AG09309 (cell line): ENCODE data around the gene ARHGAP25.

Experiments
- DNase-seq: peaks from one replicate; pipeline ENCODE4 v3.0.0-alpha.2; 2010; ENCODE audit warnings: low read depth
- H3K4me3 ChIP-seq: 2 replicates; pipeline ENCODE4 v1.5.1; 2011; ENCODE audit warnings: mild to moderate bottlenecking, low read depth, low read length, moderate library complexity; ENCODE audit not compliant: control insufficient read depth
- TF ChIP-seq, protein P1 (sequence below): IDR thresholded peaks from 2 replicates; pipeline ENCODE4 v1.5.1; 2011; ENCODE audit warnings: mild to moderate bottlenecking, low read depth, low read length, inconsistent platforms; ENCODE audit not compliant: insufficient read depth, control insufficient read depth; ENCODE audit errors: missing control alignments

Gene ARHGAP25

DNA sequence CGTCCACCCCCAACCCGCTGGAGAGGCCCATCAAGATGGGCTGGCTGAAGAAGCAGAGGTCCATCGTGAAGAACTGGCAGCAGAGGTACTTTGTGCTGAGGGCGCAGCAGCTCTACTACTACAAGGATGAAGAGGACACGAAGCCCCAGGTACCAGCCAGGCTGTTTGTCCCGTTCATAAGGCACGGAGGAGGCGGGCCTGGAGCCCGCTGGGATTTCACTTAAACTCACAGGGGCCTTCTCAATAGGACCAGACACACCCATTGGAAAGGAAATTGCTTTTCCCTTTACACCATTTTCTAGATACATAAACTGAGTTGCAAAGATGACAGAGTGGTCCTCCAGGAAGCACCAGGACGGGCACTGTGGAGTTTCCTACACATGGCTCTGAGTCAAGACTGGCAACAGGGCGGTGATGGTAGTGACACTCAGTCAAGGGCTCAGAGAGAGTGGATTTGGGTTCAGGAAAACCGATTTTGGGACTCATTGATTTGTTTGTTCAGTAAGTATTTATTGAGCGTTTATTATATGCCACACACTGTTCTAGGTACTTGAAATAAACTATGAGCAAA lies 40.7 kb downstream of the ARHGAP25 start:
- H3K4me3 ChIP-seq = no peak overlapping the region
- DNase-seq = no peak
- TF ChIP-seq, protein P1, sequence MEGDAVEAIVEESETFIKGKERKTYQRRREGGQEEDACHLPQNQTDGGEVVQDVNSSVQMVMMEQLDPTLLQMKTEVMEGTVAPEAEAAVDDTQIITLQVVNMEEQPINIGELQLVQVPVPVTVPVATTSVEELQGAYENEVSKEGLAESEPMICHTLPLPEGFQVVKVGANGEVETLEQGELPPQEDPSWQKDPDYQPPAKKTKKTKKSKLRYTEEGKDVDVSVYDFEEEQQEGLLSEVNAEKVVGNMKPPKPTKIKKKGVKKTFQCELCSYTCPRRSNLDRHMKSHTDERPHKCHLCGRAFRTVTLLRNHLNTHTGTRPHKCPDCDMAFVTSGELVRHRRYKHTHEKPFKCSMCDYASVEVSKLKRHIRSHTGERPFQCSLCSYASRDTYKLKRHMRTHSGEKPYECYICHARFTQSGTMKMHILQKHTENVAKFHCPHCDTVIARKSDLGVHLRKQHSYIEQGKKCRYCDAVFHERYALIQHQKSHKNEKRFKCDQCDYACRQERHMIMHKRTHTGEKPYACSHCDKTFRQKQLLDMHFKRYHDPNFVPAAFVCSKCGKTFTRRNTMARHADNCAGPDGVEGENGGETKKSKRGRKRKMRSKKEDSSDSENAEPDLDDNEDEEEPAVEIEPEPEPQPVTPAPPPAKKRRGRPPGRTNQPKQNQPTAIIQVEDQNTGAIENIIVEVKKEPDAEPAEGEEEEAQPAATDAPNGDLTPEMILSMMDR = no peak

DNA sequence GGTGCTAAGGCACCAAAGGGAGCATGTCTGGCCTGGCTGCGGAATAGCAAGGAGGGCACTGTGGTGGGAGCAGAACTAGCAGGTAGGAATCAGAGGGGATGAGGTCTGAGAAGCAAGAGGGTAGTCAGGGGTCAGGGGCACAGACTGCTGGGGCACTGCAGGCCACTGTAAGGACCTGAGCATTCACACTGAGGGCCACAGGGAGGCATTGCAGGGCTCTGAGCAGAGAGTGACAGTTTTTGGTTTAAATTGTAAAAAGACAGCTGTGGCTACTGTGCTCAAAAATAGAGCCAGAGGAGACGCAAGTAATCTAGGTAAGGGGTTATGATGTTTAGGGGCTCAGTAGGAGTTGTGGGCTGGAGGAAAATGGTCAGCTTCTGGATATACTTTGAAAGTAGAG lies 41.5 kb downstream of the ARHGAP25 start:
- TF ChIP-seq, protein P1 = peak; percentile 16
- no peak for DNase-seq
- H3K4me3 ChIP-seq = no peak overlapping the region

DNA sequence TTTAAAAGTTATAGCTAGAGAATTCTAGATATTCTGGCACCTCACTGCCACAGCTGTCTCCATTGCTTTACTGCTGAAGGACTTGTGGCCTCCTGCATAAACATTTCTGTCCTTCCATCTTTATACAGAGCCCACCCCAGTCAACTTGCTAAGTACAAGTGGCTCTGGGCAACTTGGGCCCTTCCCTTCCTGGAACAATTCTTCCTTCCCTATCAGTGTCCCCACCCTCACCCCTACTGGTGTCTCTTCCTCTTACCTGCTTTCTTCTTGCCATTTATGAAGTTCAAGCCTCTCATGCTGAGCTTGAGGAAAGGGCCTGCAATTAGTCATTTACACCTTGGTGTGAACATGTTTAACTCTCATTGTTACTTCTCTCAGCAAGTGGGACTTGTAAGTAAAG lies 45.0 kb downstream of the ARHGAP25 start:
- TF ChIP-seq, protein P1 = no peak
- DNase-seq = no peak
- no peak overlapping the region for H3K4me3 ChIP-seq

DNA sequence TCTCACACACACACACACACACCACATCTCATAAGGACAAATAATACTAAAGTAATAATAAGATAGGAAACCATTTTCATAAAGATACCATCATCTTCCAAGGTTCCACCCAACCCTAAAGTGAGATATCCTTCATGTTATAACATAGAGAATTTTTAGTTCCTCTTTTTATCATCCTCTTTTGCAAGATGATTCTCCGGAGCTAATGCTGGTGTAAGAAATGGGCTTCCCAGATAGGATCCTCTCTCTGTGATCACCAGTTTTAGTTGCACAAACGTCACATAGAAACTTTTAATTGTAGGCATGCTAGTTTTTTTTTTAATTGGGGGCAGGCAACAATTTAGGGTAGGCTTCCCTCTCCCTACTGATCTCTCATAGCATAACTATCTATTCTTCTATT lies 49.6 kb downstream of the ARHGAP25 start:
- DNase-seq = no peak
- no peak overlapping the region for H3K4me3 ChIP-seq
- TF ChIP-seq, protein P1 = no peak

DNA sequence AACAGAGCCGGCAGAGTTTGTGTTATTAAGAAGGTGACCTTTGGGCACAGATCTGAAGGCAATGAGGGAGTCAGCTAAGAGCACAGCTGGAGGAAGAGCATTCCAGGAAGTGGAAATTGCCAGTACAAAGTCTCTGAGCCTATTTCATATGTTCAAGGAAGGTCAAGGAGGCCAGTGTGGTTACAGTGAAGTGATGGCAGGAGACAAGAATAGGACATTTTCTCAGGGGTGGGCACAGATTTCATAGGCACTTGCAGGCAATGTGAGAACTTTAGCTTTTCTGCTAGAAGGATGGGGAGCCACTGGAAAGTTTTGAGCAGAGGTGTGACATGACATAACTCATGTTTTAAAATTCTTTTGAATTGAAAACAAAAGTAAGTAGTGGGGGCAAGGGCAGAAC lies 50.3 kb downstream of the ARHGAP25 start:
- no peak overlapping the region for H3K4me3 ChIP-seq
- DNase-seq = no peak
- TF ChIP-seq, protein P1 = no peak

DNA sequence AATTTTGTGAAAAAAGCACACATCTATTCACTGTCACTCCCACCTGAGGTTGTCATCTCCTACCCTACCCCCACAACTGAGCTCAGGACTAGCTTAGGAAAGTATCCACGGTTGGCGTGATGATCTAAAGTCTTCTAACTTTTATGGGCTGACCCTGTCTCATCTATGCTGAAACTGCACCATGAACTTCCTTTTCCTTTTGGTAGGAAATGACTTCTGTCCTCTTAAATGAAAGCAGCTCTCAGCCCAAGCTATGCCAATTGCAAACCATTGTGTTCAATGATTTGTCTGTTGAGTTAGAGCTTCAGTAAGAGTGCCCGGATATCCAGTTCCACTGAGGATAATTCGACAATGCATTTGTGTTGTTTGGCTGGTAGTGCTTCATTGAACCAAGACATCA lies 52.7 kb downstream of the ARHGAP25 start:
- no peak overlapping the region for H3K4me3 ChIP-seq
- DNase-seq = no peak
- TF ChIP-seq, protein P1 = no peak

DNA sequence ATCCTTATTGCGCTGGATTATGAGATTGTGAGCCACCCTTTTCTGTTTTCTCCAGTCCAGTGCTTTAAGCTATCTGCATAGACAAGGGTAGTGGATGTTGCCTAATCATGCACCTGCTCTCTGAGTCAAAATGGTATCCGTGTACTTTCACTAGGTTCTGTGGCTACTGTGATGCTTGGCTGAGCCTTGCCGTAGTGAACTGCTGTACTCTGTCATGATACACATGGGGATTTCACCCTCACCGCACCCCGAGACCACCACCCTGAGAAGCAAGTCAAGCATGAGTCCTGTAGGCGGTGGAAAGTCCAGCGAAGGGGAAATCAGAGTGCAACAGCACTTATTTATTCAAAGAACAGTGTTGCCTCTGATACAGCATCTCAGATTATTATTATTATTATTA lies 55.0 kb downstream of the ARHGAP25 start:
- H3K4me3 ChIP-seq = no peak overlapping the region
- DNase-seq = no peak
- TF ChIP-seq, protein P1 = no peak
